Type B pancreatic cell (in vitro differentiated cells): Measurements from ENCODE around the gene KPTN. TPM values are rescaled to one million over a fixed set of nuclear protein-coding genes. Genes with fewer than 3 reads are reported as not detected.

Source experiments
- DNase-seq: peaks from one replicate; pipeline ENCODE4 v3.0.0; 2021; ENCODE audit warnings: mixed read lengths; ENCODE audit not compliant: unreplicated experiment; ENCODE audit errors: extremely low spot score
- H3K27ac Mint-ChIP-seq: 2 replicates; pipeline ENCODE4 v1.8.0; 2021; ENCODE audit warnings: mild to moderate bottlenecking, mixed read lengths
- H3K27me3 Mint-ChIP-seq: 2 replicates; pipeline ENCODE4 v1.8.0; 2021; ENCODE audit warnings: mixed read lengths
- H3K36me3 Mint-ChIP-seq: 2 replicates; pipeline ENCODE4 v1.8.0; 2021; ENCODE audit warnings: mixed read lengths
- H3K4me1 Mint-ChIP-seq: one replicate; pipeline ENCODE4 v1.8.0; 2021; ENCODE audit warnings: mixed read lengths; ENCODE audit not compliant: unreplicated experiment
- H3K4me3 Mint-ChIP-seq: 2 replicates; pipeline ENCODE4 v1.8.0; 2021; ENCODE audit warnings: mild to moderate bottlenecking, mixed read lengths
- H3K9me3 Mint-ChIP-seq: 2 replicates; pipeline ENCODE4 v1.8.0; 2021; ENCODE audit warnings: mixed read lengths
- total RNA-seq: library from RNA; stranded (reverse); gene quantifications from 2 replicates; pipeline ENCODE4 v1.2.1, GENCODE V29; 2021; ENCODE audit warnings: low replicate concordance
- TF ChIP-seq, protein P1 (sequence below): fragments of 200-600 bp; sonication (generic); conservative IDR thresholded peaks from 2 replicates; pipeline ENCODE4 v1.5.0; 2021; ENCODE audit warnings: antibody characterized with exemption, mild to moderate bottlenecking

The KPTN gene
- total RNA-seq, 1 donor from 2014 or later, result 21.2 TPM

DNA sequence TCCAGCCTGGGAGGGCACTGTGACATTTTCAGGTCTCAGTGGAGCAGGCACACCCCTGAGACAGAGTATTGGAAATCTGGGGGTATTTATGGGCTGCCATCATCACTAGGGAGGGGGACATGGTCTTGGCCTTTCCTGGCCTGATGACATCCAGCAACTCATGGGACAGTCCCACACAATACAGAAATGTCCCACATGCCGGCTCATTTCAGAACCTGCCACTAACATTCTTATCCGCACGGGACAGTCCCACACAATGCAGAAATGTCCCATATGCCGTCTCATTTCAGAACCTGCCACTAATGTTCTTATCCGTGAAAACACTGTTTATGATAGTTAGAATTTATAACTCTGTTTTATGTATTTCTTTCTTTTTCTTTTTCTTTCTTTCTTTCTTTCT lies 22.1 kb downstream of the KPTN start:
- H3K27ac Mint-ChIP-seq, result no peak overlapping the region
- DNase-seq, result no peak
- no peaks in the 10 kb centered on the region for H3K36me3 Mint-ChIP-seq
- H3K27me3 Mint-ChIP-seq, result peaks cover 36% of the 10 kb centered on the region
- H3K4me3 Mint-ChIP-seq, result no peak overlapping the region
- TF ChIP-seq, protein P1, sequence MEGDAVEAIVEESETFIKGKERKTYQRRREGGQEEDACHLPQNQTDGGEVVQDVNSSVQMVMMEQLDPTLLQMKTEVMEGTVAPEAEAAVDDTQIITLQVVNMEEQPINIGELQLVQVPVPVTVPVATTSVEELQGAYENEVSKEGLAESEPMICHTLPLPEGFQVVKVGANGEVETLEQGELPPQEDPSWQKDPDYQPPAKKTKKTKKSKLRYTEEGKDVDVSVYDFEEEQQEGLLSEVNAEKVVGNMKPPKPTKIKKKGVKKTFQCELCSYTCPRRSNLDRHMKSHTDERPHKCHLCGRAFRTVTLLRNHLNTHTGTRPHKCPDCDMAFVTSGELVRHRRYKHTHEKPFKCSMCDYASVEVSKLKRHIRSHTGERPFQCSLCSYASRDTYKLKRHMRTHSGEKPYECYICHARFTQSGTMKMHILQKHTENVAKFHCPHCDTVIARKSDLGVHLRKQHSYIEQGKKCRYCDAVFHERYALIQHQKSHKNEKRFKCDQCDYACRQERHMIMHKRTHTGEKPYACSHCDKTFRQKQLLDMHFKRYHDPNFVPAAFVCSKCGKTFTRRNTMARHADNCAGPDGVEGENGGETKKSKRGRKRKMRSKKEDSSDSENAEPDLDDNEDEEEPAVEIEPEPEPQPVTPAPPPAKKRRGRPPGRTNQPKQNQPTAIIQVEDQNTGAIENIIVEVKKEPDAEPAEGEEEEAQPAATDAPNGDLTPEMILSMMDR, result no peak
- H3K4me1 Mint-ChIP-seq, result no peaks in the 10 kb centered on the region
- no peaks in the 10 kb centered on the region for H3K9me3 Mint-ChIP-seq

DNA sequence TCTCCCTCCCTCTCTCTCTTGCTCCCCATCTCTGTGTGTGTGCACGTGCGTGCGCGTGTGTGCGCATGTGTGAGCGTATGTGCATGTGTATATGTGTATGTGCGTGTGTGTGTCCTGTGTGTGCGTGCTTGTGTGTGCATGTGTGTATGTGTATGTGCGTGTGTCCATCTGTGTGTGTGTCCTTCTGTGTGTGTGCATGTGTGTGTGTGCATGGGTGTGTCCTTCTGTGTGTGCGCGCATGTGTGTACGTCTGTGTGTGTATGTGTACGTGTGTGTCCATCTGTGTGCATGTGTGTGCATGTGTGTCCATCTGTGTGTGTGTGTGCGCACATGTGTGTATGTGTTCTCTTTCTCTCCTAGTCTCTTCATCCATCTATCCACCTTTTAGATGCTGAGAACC lies 24.5 kb downstream of the KPTN start:
- H3K4me1 Mint-ChIP-seq, result no peaks in the 10 kb centered on the region
- no peaks in the 10 kb centered on the region for H3K36me3 Mint-ChIP-seq
- no peaks in the 10 kb centered on the region for H3K9me3 Mint-ChIP-seq
- no peak overlapping the region for H3K4me3 Mint-ChIP-seq
- peaks cover 40% of the 10 kb centered on the region for H3K27me3 Mint-ChIP-seq
- no peak for DNase-seq
- TF ChIP-seq, protein P1, result no peak
- H3K27ac Mint-ChIP-seq, result no peak overlapping the region

DNA sequence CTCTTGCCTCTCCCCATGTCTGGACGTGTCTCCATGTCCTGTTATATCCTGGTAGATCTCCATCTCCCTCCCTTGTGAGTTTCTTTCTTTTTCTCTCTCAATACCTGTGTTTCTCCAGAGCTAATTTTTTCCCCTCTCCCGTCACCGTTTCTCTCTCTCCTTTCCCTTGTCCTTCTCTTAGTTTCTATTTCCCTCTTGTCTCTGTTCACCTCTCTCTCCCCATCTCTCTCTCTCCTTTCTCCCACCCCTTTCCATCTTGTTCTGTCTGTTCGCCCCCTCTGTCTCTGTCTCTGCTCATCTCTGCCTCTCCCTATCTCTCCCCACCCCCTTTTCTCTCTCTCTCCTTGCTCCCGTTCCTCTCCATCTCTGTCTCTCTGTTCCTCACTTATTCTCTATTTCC lies 25.3 kb downstream of the KPTN start:
- TF ChIP-seq, protein P1, result no peak
- H3K4me3 Mint-ChIP-seq, result no peak overlapping the region

DNA sequence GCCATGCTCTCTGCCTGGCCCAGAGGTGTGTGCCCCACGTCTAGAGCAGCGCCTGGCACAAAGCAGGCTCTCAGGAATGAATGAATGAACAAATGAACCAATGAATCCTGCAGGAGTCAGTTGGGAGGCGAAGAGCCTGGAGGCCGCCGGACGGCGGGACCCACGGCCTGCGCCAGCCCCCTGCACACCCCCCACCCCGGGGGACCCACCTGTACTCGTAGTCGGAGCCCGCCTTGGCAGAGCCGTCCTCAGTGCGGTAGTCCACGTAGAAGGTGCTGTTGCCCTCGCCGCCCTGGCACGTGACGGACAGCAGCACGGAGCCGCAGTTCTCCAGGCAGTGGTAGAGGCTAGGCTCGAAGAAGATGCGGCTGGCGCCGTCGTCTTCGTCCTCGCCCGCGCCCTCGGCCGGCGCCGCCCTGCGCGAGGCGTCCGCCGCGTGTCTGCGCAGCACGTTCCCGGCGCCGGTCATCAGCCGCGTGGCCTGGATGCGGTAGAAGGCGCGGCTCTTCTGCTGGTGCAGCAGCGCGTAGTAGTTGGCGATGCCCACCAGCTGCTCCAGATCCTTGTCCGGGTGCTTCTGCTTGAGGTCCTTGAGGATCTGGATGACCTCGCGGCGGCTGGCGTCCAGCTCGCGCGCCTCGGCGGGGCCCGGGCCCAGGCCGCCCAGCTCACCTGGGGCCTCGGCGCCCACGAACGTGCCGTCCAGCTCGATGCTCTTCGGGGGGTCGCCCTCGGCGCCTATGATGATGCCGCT lies 27.1 kb downstream of the KPTN start:
- H3K36me3 Mint-ChIP-seq, result no peaks in the 10 kb centered on the region
- H3K9me3 Mint-ChIP-seq, result no peaks in the 10 kb centered on the region
- H3K4me1 Mint-ChIP-seq, result no peaks in the 10 kb centered on the region
- no peak overlapping the region for H3K27ac Mint-ChIP-seq
- H3K4me3 Mint-ChIP-seq, result no peak overlapping the region
- TF ChIP-seq, protein P1, result no peak
- no peak for DNase-seq
- H3K27me3 Mint-ChIP-seq, result peaks cover 40% of the 10 kb centered on the region

More for the DNA sequence above, 25.3 kb downstream of the KPTN start:
- Mint-ChIP-seq H3K4me1 (no peaks in the 10 kb centered on the region), H3K36me3 (no peaks in the 10 kb centered on the region), H3K27ac (no peak overlapping the region), H3K27me3 (peaks cover 43% of the 10 kb centered on the region), H3K9me3 (no peaks in the 10 kb centered on the region)
- DNase-seq, result no peak

DNA sequence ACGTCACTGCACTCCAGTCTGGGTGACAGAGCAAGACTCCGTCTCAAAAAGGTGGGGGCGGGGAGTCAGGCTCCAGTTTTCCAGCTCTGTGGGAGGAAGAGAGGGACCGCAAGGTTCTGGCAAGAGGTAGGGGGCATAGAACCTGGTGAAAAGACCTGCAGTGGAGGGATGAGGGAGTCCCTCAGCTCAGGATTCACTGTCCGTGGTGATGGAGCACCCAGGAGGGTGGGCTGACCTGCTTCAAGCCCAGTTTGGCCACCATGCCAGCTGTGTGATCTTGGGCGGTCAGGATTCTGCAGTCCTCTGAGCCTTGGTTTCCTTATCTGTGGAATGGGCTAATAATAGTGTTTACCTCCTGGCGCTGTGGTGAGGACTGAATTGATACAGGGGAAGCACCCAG lies 33.5 kb downstream of the KPTN start:
- DNase-seq, result no peak
- Mint-ChIP-seq H3K4me3 (no peak overlapping the region), H3K4me1 (peaks cover 9% of the 10 kb centered on the region), H3K36me3 (no peaks in the 10 kb centered on the region), H3K9me3 (no peaks in the 10 kb centered on the region), H3K27ac (no peak overlapping the region), H3K27me3 (peaks cover 81% of the 10 kb centered on the region)
- TF ChIP-seq, protein P1, result no peak
